Caki2 (cell line): ENCODE measurements around the gene ZNF358. TPM values are rescaled to one million over a fixed set of nuclear protein-coding genes. Genes with fewer than 3 reads are reported as not detected.
"Not testable (repeated sequence)": the region's sequence is repeated elsewhere in the genome, so short reads cannot be mapped to it uniquely, and the experiment has no call there.

ENCODE experiments used
- DNase-seq: peaks from one replicate; pipeline ENCODE4 v3.0.0-alpha.2; 2015; ENCODE audit warnings: low read depth
- in situ Hi-C: cut with HindIII; loops from 2 replicates; pipeline ENCODE4 v1.10.0; 2016; ENCODE audit warnings: low sequenced_read_pairs, low pct_unique_long_range_greater_than_20kb, mixed read lengths
- total RNA-seq: library from RNA; depleted of rRNA; stranded (reverse); fragments of >200 nt; shearing (Covaris generic); gene quantifications from 2 replicates; pipeline ENCODE4 v1.2.3, GENCODE V29; 2014; ENCODE audit warnings: low replicate concordance

Gene ZNF358
- total RNA-seq, 1 experiment from 2014 or later = 22.9 TPM

- in situ Hi-C loops = no loop called here
- DNase-seq = no peak
These were observed 12.8 kb downstream of the ZNF358 start for GRCh38 chr19:7528522-7529245.

- in situ Hi-C loops = no loop called here
- no peak for DNase-seq
These were observed 13.3 kb downstream of the ZNF358 start for GRCh38 chr19:7529246-7529600.

GRCh38 chr19:7529610-7530490, 13.9 kb downstream of the ZNF358 start:
- in situ Hi-C loops = no loop called here
- DNase-seq = no peak

GRCh38 chr19:7533281-7533885, 17.5 kb downstream of the ZNF358 start:
- in situ Hi-C loops = no loop called here
- no peak for DNase-seq

GRCh38 chr19:7533925-7534480, 18.1 kb downstream of the ZNF358 start:
- DNase-seq = peak; percentile 37
- in situ Hi-C loops = no loop called here

GRCh38 chr19:7534531-7535046, 18.7 kb downstream of the ZNF358 start:
- DNase-seq = peak; percentile 61

GRCh38 chr19:7535047-7535997, 19.4 kb downstream of the ZNF358 start, which contains the start of gene PNPLA6:
PNPLA6 (plus strand) TSS chr19:7535717; CDS start chr19:7535789, 72 bp downstream.
- DNase-seq = peak; percentile 81
- in situ Hi-C loops = no loop called here

More at GRCh38 chr19:7534531-7535046, 18.7 kb downstream of the ZNF358 start:
- in situ Hi-C loops = no loop called here

GRCh38 chr19:7535998-7536695, 20.2 kb downstream of the ZNF358 start:
- no peak for DNase-seq
- in situ Hi-C loops = no loop called here

GRCh38 chr19:7538990-7539389, 23.1 kb downstream of the ZNF358 start:
- in situ Hi-C loops, DNase-seq: not testable (repeated sequence)

GRCh38 chr19:7539827-7540425, 24.0 kb downstream of the ZNF358 start:
- DNase-seq = no peak
- in situ Hi-C loops = no loop called here

- DNase-seq = peak; percentile 26
- in situ Hi-C loops = no loop called here
These were observed 25.0 kb downstream of the ZNF358 start for GRCh38 chr19:7540761-7541474.

- in situ Hi-C loops = no loop called here
These were observed 25.5 kb downstream of the ZNF358 start for GRCh38 chr19:7541475-7541824.

GRCh38 chr19:7541828-7542443, 26.0 kb downstream of the ZNF358 start:
- in situ Hi-C loops = no loop called here
- no peak for DNase-seq

More at GRCh38 chr19:7541475-7541824, 25.5 kb downstream of the ZNF358 start:
- DNase-seq = no peak

GRCh38 chr19:7542556-7543348, 26.8 kb downstream of the ZNF358 start:
- in situ Hi-C loops = no loop called here

GRCh38 chr19:7544626-7545025, 28.7 kb downstream of the ZNF358 start:
- no peak for DNase-seq
- in situ Hi-C loops = no loop called here

More at GRCh38 chr19:7542556-7543348, 26.8 kb downstream of the ZNF358 start:
- no peak for DNase-seq
